ENCODE results near the gene TNFSF12. TPM values are rescaled to one million over a fixed set of nuclear protein-coding genes. Genes with fewer than 3 reads are reported as not detected.

The TNFSF12 gene
- polyA plus RNA-seq, 4 donors: 21.7 to 32.3 (median 28.3) TPM

- no peak for DNase-seq (ENCODE audit: low read depth in 4 of 4, low spot score in 2 of 4)
Measured at GRCh38 chr17:7562208-7562605, 13.3 kb downstream of the TNFSF12 start.

- no peak for DNase-seq (ENCODE audit: low read depth in 4 of 4, low spot score in 2 of 4)
Measured at GRCh38 chr17:7563115-7563869, 14.4 kb downstream of the TNFSF12 start.

- no peak for DNase-seq (ENCODE audit: low read depth in 4 of 4, low spot score in 2 of 4)
Measured at GRCh38 chr17:7569571-7569970, 20.7 kb downstream of the TNFSF12 start.

- no peak for DNase-seq (ENCODE audit: low read depth in 4 of 4, low spot score in 2 of 4)
Measured at GRCh38 chr17:7570351-7570750, 21.5 kb downstream of the TNFSF12 start.

GRCh38 chr17:7572338-7572587 is 23.4 kb downstream of the TNFSF12 start:
- DNase-seq (ENCODE audit: low read depth in 4 of 4, low spot score in 2 of 4): no peak

GRCh38 chr17:7572588-7573323 is 23.9 kb downstream of the TNFSF12 start:
- peak; percentile 90 to 99 (median 96) for DNase-seq (ENCODE audit: low read depth in 4 of 4, low spot score in 2 of 4)

- DNase-seq (ENCODE audit: low read depth in 4 of 4, low spot score in 2 of 4): peak in 3 of 4 donors; percentile 78 to 83 (median 79)
Measured at GRCh38 chr17:7573324-7574080, 24.6 kb downstream of the TNFSF12 start.

- DNase-seq (ENCODE audit: low read depth in 4 of 4, low spot score in 2 of 4): no peak
Measured at GRCh38 chr17:7574176-7574953, 25.5 kb downstream of the TNFSF12 start.

GRCh38 chr17:7575481-7575883 is 26.6 kb downstream of the TNFSF12 start:
- DNase-seq (ENCODE audit: low read depth in 4 of 4, low spot score in 2 of 4): no peak

- DNase-seq (ENCODE audit: low read depth in 4 of 4, low spot score in 2 of 4): no peak
Measured at GRCh38 chr17:7575959-7576358, 27.1 kb downstream of the TNFSF12 start.

- DNase-seq (ENCODE audit: low read depth in 4 of 4, low spot score in 2 of 4): no peak
Measured at GRCh38 chr17:7576432-7576937, 27.6 kb downstream of the TNFSF12 start.

GRCh38 chr17:7577327-7578199 is 28.7 kb downstream of the TNFSF12 start:
- DNase-seq (ENCODE audit: low read depth in 4 of 4, low spot score in 2 of 4): no peak

GRCh38 chr17:7579001-7579833 is 30.4 kb downstream of the TNFSF12 start, which contains the start of gene CD68:
Gene CD68, plus strand, starts transcription at chr17:7579638. Its CDS starts 40 bp downstream, at chr17:7579678.
- DNase-seq (ENCODE audit: low read depth in 4 of 4, low spot score in 2 of 4): no peak

GRCh38 chr17:7579834-7580603 is 31.2 kb downstream of the TNFSF12 start:
- no peak for DNase-seq (ENCODE audit: low read depth in 4 of 4, low spot score in 2 of 4)

GRCh38 chr17:7580604-7581575 is 32.0 kb downstream of the TNFSF12 start:
- DNase-seq (ENCODE audit: low read depth in 4 of 4, low spot score in 2 of 4): no peak

- DNase-seq (ENCODE audit: low read depth in 4 of 4, low spot score in 2 of 4): no peak
Measured at GRCh38 chr17:7582396-7583252, 33.8 kb downstream of the TNFSF12 start.

Data from left renal cortex interstitium (tissue), 4 donors.